NCI-H2029 (cell line): Measurements from ENCODE around the gene SYT7.
"Not testable (repeated sequence)": the region's sequence is repeated elsewhere in the genome, so short reads cannot be mapped to it uniquely, and the experiment has no call there.

Experiments
- DNase-seq: peaks from one replicate; lab custom pipeline; 2025; lab: John Stamatoyannopoulos, UW

Gene SYT7

DNA sequence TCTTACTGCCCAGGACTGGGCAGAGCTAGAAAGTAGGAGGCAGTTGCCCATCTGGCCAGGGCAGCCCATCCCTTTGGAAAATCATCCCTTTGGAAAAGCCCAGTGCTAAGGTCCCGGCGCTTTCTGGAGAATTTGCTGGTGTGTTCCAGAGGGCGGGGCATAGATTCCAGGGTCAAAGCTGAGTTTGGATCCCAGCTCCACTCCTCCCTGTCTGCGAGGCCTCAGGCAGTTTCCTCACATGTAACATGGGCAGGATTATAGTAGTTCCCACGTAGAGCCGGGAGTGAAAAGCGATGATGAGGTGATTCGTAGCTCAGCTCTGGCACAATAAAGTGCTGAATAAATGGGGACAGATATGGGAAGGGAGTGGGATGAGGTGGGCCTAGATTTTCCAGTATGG is 103.8 kb downstream of the SYT7 start:
- DNase-seq, result no peak

DNA sequence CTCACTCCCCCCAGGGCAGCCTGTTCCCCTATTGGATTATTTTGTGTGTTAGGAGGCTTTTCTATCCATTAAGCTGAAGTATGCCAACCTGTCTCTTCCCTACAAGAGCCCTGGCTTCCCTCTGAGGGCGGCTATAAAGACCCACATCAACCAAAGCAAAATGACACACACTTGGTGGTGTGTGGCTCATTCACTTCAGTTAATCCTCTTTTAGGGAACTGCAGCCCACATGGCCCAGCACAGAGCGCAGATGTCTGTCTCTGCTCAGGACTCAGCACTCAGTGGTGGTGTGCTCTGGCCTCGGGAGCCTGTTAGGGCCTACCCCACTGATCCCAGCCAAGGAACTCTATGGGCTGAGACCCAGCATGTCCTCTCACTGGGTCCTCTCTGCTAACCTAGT is 104.5 kb downstream of the SYT7 start:
- DNase-seq, result no peak

DNA sequence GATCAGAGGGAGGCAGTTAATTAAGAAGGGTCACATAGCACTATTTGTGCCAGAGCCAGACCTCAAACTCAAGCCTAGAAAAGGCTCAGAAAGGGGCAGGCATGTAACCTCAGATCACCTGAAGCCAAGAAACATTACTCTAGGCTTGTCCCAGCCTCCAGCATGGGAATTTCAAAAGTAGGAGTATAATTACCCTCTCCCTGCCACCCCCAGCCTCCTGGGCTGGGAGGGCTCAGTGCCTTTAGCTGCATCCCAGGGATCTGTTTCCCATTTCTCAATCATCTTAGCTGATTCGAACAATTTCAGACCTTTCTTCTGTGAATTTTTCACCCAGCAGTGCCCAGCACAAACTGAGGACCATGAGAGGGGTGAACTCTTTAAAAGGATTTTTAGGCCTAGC is 105.4 kb downstream of the SYT7 start:
- no peak for DNase-seq

GRCh38 chr11:61474013-61474643 is 106.7 kb downstream of the SYT7 start:
- DNase-seq, result no peak

- DNase-seq, result no peak
Measured at GRCh38 chr11:61473370-61474012, 107.4 kb downstream of the SYT7 start.

DNA sequence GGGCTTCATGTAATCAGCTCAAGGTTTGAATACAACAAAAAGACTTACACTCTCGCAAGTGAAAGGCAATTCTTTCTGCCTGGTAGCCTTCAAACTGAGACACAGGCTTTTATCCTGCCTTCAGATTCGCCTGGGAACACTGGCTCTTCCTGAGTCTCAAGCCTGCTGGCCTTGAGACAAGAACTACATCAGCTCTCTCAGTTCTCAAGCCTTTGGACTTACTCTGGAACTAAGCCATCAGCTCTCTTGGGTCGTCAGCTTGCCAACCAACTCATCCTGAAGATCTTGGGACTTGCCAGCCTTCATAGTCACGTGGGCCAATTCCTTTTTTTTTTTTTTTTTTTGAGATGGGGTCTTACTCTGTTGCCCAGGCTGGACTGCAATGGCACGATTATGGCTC is 108.0 kb downstream of the SYT7 start:
- no peak for DNase-seq

- no peak for DNase-seq
Measured at GRCh38 chr11:61472282-61472681, 108.6 kb downstream of the SYT7 start.

GRCh38 chr11:61468002-61468401 is 112.9 kb downstream of the SYT7 start:
- DNase-seq, result no peak

DNA sequence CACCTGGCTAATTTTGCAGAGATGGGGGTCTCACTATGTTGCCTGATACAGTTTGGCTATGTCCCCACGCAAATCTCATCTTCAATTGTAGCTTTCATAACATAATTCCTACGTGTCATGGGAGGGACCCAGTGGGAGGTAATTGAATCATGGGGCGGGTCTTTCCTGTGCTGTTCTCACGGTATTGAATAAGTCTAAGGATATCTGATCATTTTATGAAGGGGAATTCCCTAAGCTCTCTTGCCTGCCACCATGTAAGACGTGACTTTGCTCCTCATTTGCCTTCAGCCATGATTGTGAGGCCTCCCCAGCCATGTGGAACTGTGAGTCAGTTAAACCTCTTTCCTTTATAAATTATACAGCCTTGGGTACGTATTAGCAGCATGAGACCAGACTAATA is 113.3 kb downstream of the SYT7 start:
- DNase-seq, result not testable (repeated sequence)
